Panc1 (cell line): Measurements from ENCODE around the gene GSG1L. TPM values are rescaled to one million over a fixed set of nuclear protein-coding genes. Genes with fewer than 3 reads are reported as not detected.
A peak's percentile ranks its signal among the peaks of the same experiment; 100 is the strongest.

ENCODE experiments used
- ATAC-seq: fragments of 200-7000 bp; cut with Tn5 transposase; 2 replicates; pipeline ENCODE4 v1.9.1; 2020; ENCODE audit warnings: mild to moderate bottlenecking, moderate library complexity
- BruUV-seq: library from RNA; stranded (reverse); fragments of 400-500 nt; replicated peaks from 2 replicates; lab custom pipeline; 2021; lab: Mats Ljungman, UMichigan
- CTCF ChIA-PET: fragments of 300-600 bp; sonication (Branson Sonifier 250); formaldehyde crosslinking; loops from one replicate; lab custom pipeline; 2022; ENCODE audit warnings: antibody characterized with exemption; lab: Charles Lee
- POLR2A ChIA-PET: fragments of 300-600 bp; sonication (Branson Sonifier 250); formaldehyde crosslinking; loops from one replicate; lab custom pipeline; 2022; ENCODE audit warnings: antibody characterized with exemption; lab: Charles Lee
- DNase-seq: peaks from one replicate; pipeline ENCODE4 v3.0.0-alpha.2; 2010; ENCODE audit warnings: low read depth, low spot score
- H3K27ac ChIP-seq: 2 replicates; pipeline ENCODE4 v1.5.1; 2011; ENCODE audit warnings: mild to moderate bottlenecking, low read length, inconsistent platforms
- H3K27me3 ChIP-seq: fragments of 200-500 bp; sonication (Bioruptor generic); 2 replicates; pipeline ENCODE4 v1.6.0; 2014; ENCODE audit warnings: low read length, inconsistent platforms; ENCODE audit not compliant: control insufficient read depth, insufficient read depth
- H3K36me3 ChIP-seq: fragments of 200-500 bp; sonication (Bioruptor generic); 2 replicates; pipeline ENCODE4 v1.5.1; 2014; ENCODE audit warnings: inconsistent platforms, mild to moderate bottlenecking, low read length, moderate library complexity; ENCODE audit not compliant: control insufficient read depth, insufficient read depth
- H3K4me1 ChIP-seq: 2 replicates; pipeline ENCODE4 v1.5.1; 2011; ENCODE audit warnings: inconsistent platforms, mild to moderate bottlenecking, low read length, moderate library complexity; ENCODE audit not compliant: control insufficient read depth, insufficient read depth
- H3K4me3 ChIP-seq, 2 experiments: 2 replicates each; pipeline ENCODE4 v1.5.1; 2011 to 2012; ENCODE audit warnings: low read depth in 2 of 2, low read length in 2 of 2, mild to moderate bottlenecking in 2 of 2, inconsistent platforms in 1 of 2, moderate library complexity in 1 of 2
- H3K9me3 ChIP-seq: fragments of 200-500 bp; sonication (Bioruptor generic); 2 replicates; pipeline ENCODE4 v1.5.1; 2014; ENCODE audit warnings: low read depth, mild to moderate bottlenecking, inconsistent platforms, low read length, moderate library complexity; ENCODE audit not compliant: control insufficient read depth, insufficient read depth
- CTCF ChIP-seq: fragments of 450-650 bp; IDR thresholded peaks from 2 replicates; pipeline ENCODE4 v1.5.1; 2017; ENCODE audit warnings: mild to moderate bottlenecking
- POLR2AphosphoS5 ChIP-seq: IDR thresholded peaks from 2 replicates; pipeline ENCODE4 v1.6.1; 2012; ENCODE audit warnings: mild to moderate bottlenecking, low read depth, low read length, moderate library complexity
- REST ChIP-seq, 2 experiments: IDR thresholded peaks; 2 replicates each; pipeline ENCODE4 v1.6.1; 2011 to 2012; ENCODE audit warnings: low read depth in 2 of 2, control low read depth in 1 of 2, low read length in 1 of 2, mild to moderate bottlenecking in 1 of 2, moderate library complexity in 1 of 2; ENCODE audit not compliant: insufficient read depth in 1 of 2
- SIN3A ChIP-seq: IDR thresholded peaks from 2 replicates; pipeline ENCODE4 v1.6.1; 2012; ENCODE audit warnings: low read depth, mild to moderate bottlenecking, low read length, moderate library complexity, borderline replicate concordance; ENCODE audit not compliant: insufficient read depth
- TCF7L2 ChIP-seq: IDR thresholded peaks from 2 replicates; pipeline ENCODE4 v1.6.1; 2011; ENCODE audit warnings: mild to moderate bottlenecking, low read depth, low read length, inconsistent platforms
- in situ Hi-C: cut with HindIII; loops from 2 replicates; pipeline ENCODE4 v1.10.0; 2016; ENCODE audit warnings: low sequenced_read_pairs, low pct_unique_long_range_greater_than_20kb
- intact Hi-C: fragments of 100-400 bp; cut with micrococcal nuclease; formaldehyde crosslinking; loops from one replicate; pipeline ENCODE4 v1.10.0; 2022; ENCODE audit not compliant: unreplicated experiment
- total RNA-seq: library from RNA; stranded (reverse); gene quantifications from one replicate; pipeline ENCODE4 v1.2.1, GENCODE V29; 2021; ENCODE audit not compliant: unreplicated experiment

GSG1L gene
- total RNA-seq, 1 experiment from 2014 or later, result 0.08 TPM

GRCh38 chr16:27973678-27974077, 89.8 kb downstream of the GSG1L start:
- no peaks in the 10 kb centered on the region for H3K9me3 ChIP-seq
- no peak overlapping the region for H3K4me3 ChIP-seq
- in situ Hi-C loops, result no loop called here
- H3K27me3 ChIP-seq, result peaks cover 5% of the 10 kb centered on the region; the same call in 1 of the 2 replicates
- H3K27ac ChIP-seq, result no peak overlapping the region
- BruUV-seq, result no TSS peak
- intact Hi-C loops, result no loop called here
- H3K4me1 ChIP-seq, result peaks cover 4% of the 10 kb centered on the region; the same call in 1 of the 2 replicates
- no peak for DNase-seq
- TF ChIP-seq TCF7L2 (no peak), REST (IDR thresholded peaks at IDR 0.05; ENCODE audit: insufficient read depth in 1 of 2, low read depth in 2 of 2, low read length in 1 of 2) (no peak), CTCF (no peak), SIN3A (no peak), POLR2AphosphoS5 (no peak)
- ChIA-PET CTCF (no interaction called here), POLR2A (no interaction called here)
- no peak for ATAC-seq
- H3K36me3 ChIP-seq, result no peaks in the 10 kb centered on the region

GRCh38 chr16:27972500-27972899, 91.0 kb downstream of the GSG1L start:
- CTCF ChIA-PET, result interaction anchor here (0.6 to 1.3 kb wide), 6 partner anchors 9 to 193 kb away, joined by 3 to 16 read pairs (median 4); no protein-coding TSS in a partner anchor
- Histone ChIP-seq H3K36me3 (no peaks in the 10 kb centered on the region), H3K4me1 (peaks cover 4% of the 10 kb centered on the region; the same call in 1 of the 2 replicates), H3K27me3 (peaks cover 5% of the 10 kb centered on the region; the same call in 1 of the 2 replicates), H3K27ac (no peak overlapping the region), H3K9me3 (no peaks in the 10 kb centered on the region), H3K4me3 (no peak overlapping the region)
- ATAC-seq (peak; percentile 85; the same call in 1 of the 2 replicates), DNase-seq (peak; percentile 52)
- intact Hi-C loops (loop anchor here (1.0 kb wide), 1 partner anchor 98 kb away; no protein-coding TSS in a partner anchor), in situ Hi-C loops (no loop called here)
- POLR2A ChIA-PET, result no interaction called here
- TF ChIP-seq POLR2AphosphoS5, result no peak
- no peak for TF ChIP-seq SIN3A
- TF ChIP-seq CTCF, result peak; percentile 83
- no TSS peak for BruUV-seq
